Esophagus muscularis mucosa (tissue), 4 donors: ENCODE results near the gene SMIM3. TPM values are rescaled to one million over a fixed set of nuclear protein-coding genes. Genes with fewer than 3 reads are reported as not detected.
A peak's percentile ranks its signal among the peaks of the same experiment; 100 is the strongest.

Experiments
- DNase-seq: peaks from one replicate; pipeline ENCODE4 v3.0.0-alpha.2; 2017; ENCODE audit errors: extremely low spot score
- H3K27ac ChIP-seq, 4 donors: fragments of 200-600 bp; sonication (generic); replicated peaks in 1 of 4; 1 replicate in 3 of 4; 2 replicates in 1 of 4; pipeline ENCODE4 v1.5.1; 2016 to 2019; ENCODE audit warnings: mild to moderate bottlenecking in 1 of 4
- H3K27me3 ChIP-seq, 4 donors: fragments of 200-600 bp; sonication (generic); one replicate each; pipeline versions ENCODE4 v1.5.1 to v1.6.0; 2016 to 2019
- H3K36me3 ChIP-seq, 4 donors: fragments of 200-600 bp; sonication (generic); one replicate each; pipeline ENCODE4 v1.5.1; 2016 to 2019
- H3K4me1 ChIP-seq, 4 donors: fragments of 200-600 bp; sonication (generic); one replicate each; pipeline ENCODE4 v1.5.1; 2016 to 2019
- H3K4me3 ChIP-seq, 4 donors: fragments of 200-600 bp; sonication (generic); 1 replicate in 2 of 4; 2 replicates in 2 of 4; pipeline ENCODE4 v1.5.1; 2016 to 2019; ENCODE audit warnings: mild to moderate bottlenecking in 4 of 4, moderate library complexity in 1 of 4
- H3K9me3 ChIP-seq, 4 donors: fragments of 200-600 bp; sonication (generic); 1 replicate in 3 of 4; 2 replicates in 1 of 4; pipeline ENCODE4 v1.5.1; 2016 to 2019
- CTCF ChIP-seq, 3 experiments: fragments of 200-600 bp in 2 of 3; fragments of 450-650 bp in 1 of 3; sonication (generic) in 2 of 3; IDR thresholded peaks; one replicate each; pipeline ENCODE4 v1.5.1; 2017 to 2019; ENCODE audit warnings: antibody characterized with exemption in 3 of 3, mild to moderate bottlenecking in 2 of 3, moderate library complexity in 1 of 3
- EP300 ChIP-seq: sonication (generic); formaldehyde crosslinking; IDR thresholded peaks from one replicate; pipeline ENCODE4 v1.6.1; 2017; ENCODE audit warnings: antibody characterized with exemption
- POLR2A ChIP-seq: fragments of 450-650 bp; IDR thresholded peaks from one replicate; pipeline ENCODE4 v1.6.1; 2017; ENCODE audit warnings: antibody characterized with exemption, moderate library complexity, mild to moderate bottlenecking, low read depth
- POLR2AphosphoS5 ChIP-seq, 2 donors: sonication (generic); formaldehyde crosslinking; IDR thresholded peaks; one replicate each; pipeline ENCODE4 v1.6.1; 2017; ENCODE audit warnings: antibody characterized with exemption in 2 of 2
- WGBS: methylation state at CpG from one replicate; pipeline ENCODE4 v1.1.5; 2018; 5-methylcytosine and 5-hydroxymethylcytosine counted together
- intact Hi-C: fragments of 100-400 bp; cut with DNase I; formaldehyde crosslinking; loops from one replicate; pipeline ENCODE4 v1.15.1; 2023
- total RNA-seq, 4 donors: library from RNA; depleted of rRNA; stranded (reverse); fragments of >200 nt; gene quantifications; one replicate each; pipeline versions ENCODE4 v1.1.0 to v1.2.1, GENCODE V29; 2016

The SMIM3 gene
- total RNA-seq: 10 to 100 TPM; 39.9 to 48.4 (median 44.4) TPM

GRCh38 chr5:150778517-150779396 lies at the start of gene SMIM3:
TSS of gene SMIM3 (plus strand) at chr5:150778757. CDS start at chr5:150795441, 16,684 bp downstream.
- WGBS: 2% methylated on average over 49 of the region's 59 CpGs
- intact Hi-C loops: no loop called here
- H3K36me3 ChIP-seq: no peaks in the 10 kb centered on the region
- no peak for TF ChIP-seq EP300
- TF ChIP-seq CTCF (IDR thresholded peaks at IDR 0.05): peak; percentile 31 to 48 (median 37)
- peak; percentile 68 for TF ChIP-seq POLR2A
- peak; percentile 81 to 93 for TF ChIP-seq POLR2AphosphoS5 (IDR thresholded peaks at IDR 0.05)
- H3K27ac ChIP-seq: peak within 1 kb of the TSS; percentile 90 to 95 (median 93)
- DNase-seq: peak; percentile 94
- H3K27me3 ChIP-seq: no peaks in the 10 kb centered on the region
- H3K4me1 ChIP-seq: peaks cover 53 to 57% (median 55%) of the 10 kb centered on the region in 4 donors
- no peaks in the 10 kb centered on the region for H3K9me3 ChIP-seq
- H3K4me3 ChIP-seq: peak within 1 kb of the TSS; percentile 60 to 93 (median 75)

DNA sequence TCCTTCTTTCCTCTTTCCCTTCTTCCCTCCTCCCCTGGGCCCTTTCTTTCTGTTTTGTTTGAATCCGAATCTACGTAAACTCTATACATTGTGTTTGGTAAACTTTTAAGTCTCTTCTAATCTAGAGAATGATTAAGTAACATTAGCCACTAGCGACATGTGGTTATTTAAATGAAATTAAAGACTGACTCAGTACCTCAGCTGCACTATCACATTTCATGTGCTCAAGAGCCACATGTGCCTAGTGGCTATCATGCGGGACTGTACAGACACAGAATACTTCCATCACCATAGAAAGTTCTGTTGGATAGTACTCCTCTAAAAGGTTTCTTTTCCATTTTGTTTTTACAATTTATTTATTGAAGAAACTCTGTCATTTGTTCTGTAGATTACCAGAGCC lies 48.7 kb upstream of the SMIM3 start:
- DNase-seq: no peak
- H3K27me3 ChIP-seq: no peaks in the 10 kb centered on the region
- H3K4me3 ChIP-seq: no peak overlapping the region
- intact Hi-C loops: no loop called here
- no peak for TF ChIP-seq EP300
- no peak for TF ChIP-seq CTCF (IDR thresholded peaks at IDR 0.05)
- TF ChIP-seq POLR2A: no peak
- TF ChIP-seq POLR2AphosphoS5 (IDR thresholded peaks at IDR 0.05): no peak
- 92% methylated on average over 4 of the region's 4 CpGs for WGBS
- peaks cover 0 to 4% (median under 1%) of the 10 kb centered on the region in 4 donors for H3K4me1 ChIP-seq
- H3K36me3 ChIP-seq: peaks cover 40 to 93% (median 69%) of the 10 kb centered on the region in 4 donors
- no peaks in the 10 kb centered on the region for H3K9me3 ChIP-seq
- no peak overlapping the region for H3K27ac ChIP-seq

DNA sequence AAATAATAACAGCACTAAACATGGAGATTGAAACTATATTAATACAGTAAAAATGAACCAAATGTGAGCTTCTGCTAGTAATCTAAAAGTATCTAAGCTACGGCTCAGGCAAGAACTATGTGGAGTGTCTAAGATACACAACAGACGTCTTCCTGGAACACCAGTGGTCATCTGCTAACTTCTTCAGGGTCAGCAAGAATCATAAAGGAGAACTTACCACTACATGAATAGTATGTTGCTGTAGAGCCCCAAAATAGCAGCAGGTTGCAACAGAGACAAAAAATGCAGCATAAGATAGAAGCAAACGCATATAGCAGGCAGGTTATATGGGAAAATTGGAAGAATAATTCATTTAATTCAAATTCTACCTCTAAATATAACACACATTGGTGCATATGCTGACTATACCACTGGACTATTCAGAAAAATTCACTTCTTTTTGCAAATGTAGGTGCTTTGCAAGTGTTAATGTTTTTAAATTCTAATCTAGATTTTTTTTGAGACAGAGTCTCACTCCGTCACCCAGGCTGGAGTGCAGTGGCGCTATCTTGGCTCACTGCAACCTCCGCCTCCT lies 46.8 kb upstream of the SMIM3 start:
- peaks cover 38 to 77% (median 61%) of the 10 kb centered on the region in 4 donors for H3K36me3 ChIP-seq
- no peak for DNase-seq
- intact Hi-C loops: no loop called here
- no peaks in the 10 kb centered on the region for H3K9me3 ChIP-seq
- H3K4me3 ChIP-seq: no peak overlapping the region
- peaks cover 0 to 11% (median 6%) of the 10 kb centered on the region in 4 donors for H3K4me1 ChIP-seq
- no peaks in the 10 kb centered on the region for H3K27me3 ChIP-seq
- TF ChIP-seq EP300 (no peak), POLR2AphosphoS5 (IDR thresholded peaks at IDR 0.05) (peak in 1 of 2 donors; percentile 37)
- 87% methylated on average over 6 of the region's 6 CpGs for WGBS
- peak overlapping the region in 1 of 4 donors; percentile 17 for H3K27ac ChIP-seq

GRCh38 chr5:150734579-150735384 lies 43.8 kb upstream of the SMIM3 start:
- H3K27ac ChIP-seq: peak overlapping the region in 2 of 4 donors; percentile 15 to 44
- peaks cover 29 to 49% (median 44%) of the 10 kb centered on the region in 4 donors for H3K36me3 ChIP-seq
- WGBS: 85% methylated on average over 7 of the region's 7 CpGs
- H3K9me3 ChIP-seq: no peaks in the 10 kb centered on the region
- no peak overlapping the region for H3K4me3 ChIP-seq
- intact Hi-C loops: no loop called here
- no peak for DNase-seq
- H3K27me3 ChIP-seq: no peaks in the 10 kb centered on the region
- TF ChIP-seq CTCF (IDR thresholded peaks at IDR 0.05) (no peak), POLR2AphosphoS5 (IDR thresholded peaks at IDR 0.05) (peak in 1 of 2 donors; percentile 15)
- peaks cover 3 to 11% (median 6%) of the 10 kb centered on the region in 4 donors for H3K4me1 ChIP-seq
